Activated CD8-positive, alpha-beta memory T cell treated with anti-CD3 and anti-CD28 coated beads for 48 hours (primary cell): ENCODE results near the gene ACTR1A.
"Not testable (repeated sequence)": the region's sequence is repeated elsewhere in the genome, so short reads cannot be mapped to it uniquely, and the experiment has no call there.

Experiments
- DNase-seq, 3 experiments: peaks; one replicate each; pipeline ENCODE4 v3.0.0-alpha.2; 2020; ENCODE audit warnings: low read depth in 2 of 3, low spot score in 2 of 3

ACTR1A gene

DNA sequence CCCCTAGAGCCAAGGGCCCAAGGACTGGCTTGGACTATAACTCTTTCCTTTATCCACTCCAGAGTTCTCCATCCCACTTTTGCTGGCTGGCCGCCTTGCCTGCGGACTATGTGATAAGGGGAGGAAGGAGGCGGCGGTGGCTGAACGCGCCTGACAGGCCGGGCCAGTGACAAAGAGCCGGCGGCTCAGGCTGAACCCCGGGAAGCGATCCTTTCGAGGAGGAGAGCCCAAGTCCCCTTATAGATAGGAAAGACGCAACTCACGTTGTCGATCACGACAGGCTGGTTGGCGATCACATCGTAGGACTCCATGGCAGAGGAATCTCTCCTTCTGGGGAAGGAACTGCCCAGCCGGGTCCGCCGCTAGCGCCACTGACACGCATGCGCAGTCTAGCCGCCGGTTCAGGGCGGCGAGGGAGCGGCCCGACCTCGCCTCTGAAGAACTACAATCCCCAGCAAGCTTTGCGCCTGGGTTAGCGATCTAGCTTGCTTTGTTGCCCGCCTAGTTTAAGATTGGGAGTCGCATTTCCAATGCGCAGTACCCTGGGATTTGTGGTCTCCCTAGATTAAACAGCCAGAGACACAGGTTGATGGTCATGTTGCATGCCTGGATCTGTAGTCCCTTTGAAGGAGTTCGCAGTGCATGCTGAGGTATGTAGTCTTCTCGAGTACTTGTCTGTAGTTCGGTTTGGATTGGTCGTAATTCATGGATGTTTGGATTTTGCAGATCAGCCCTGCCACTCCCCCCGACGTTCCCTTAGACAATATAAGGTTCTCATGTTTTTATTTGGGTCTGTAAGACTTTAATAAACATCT, at the start of gene ACTR1A:
TSS of gene ACTR1A (minus strand) at position 376 of the 815 bp plus-strand sequence. CDS start at position 311, 65 bp downstream.
- peak; percentile 89 to 91 (median 91) for DNase-seq

DNA sequence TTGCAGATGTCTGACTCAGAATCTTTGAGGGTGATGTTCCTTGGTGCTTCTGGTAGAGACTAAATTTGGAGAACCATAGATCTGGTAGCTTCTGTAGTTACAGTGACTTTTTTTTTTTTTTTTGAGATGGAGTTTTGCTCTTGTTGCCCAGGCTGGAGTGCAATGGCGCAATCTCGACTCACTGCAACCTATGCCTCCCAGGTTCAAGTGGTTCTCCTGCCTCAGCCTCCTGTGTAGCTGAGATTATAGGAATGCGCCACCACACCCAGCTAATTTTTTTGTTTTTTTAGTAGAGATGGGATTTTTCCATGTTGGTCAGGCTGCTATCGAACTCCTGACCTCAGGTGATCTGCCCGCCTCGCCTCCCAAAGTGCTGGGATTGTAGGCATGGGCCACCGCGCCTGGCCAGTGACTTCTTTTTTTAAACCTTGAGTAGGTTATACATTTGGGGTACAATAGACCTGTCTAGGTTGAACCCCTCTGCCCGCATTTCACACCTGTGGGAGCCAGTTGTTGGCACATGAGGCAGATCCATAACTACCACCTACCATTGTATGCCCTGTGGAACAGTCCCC, 48.2 kb upstream of the ACTR1A start:
- DNase-seq = no peak

DNA sequence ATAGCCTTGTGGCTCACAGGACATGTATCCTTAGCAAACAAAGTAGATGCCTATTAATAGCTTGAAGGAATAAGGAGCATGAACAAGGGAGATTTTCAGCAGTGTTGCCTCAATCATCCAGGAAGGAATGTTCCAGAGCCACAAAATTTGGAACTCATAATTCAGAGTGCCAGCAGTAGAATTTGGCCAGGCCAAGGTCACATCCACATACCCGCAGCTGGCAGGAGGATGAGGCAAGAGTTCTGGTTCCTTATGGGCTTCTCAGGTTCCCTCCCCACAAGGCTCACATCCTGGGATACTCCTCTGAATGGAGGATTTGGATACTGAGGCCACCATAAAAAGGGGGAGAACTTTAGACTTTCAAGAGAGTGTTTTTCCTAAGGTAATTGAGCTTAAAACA, 47.0 kb upstream of the ACTR1A start:
- DNase-seq = no peak

DNA sequence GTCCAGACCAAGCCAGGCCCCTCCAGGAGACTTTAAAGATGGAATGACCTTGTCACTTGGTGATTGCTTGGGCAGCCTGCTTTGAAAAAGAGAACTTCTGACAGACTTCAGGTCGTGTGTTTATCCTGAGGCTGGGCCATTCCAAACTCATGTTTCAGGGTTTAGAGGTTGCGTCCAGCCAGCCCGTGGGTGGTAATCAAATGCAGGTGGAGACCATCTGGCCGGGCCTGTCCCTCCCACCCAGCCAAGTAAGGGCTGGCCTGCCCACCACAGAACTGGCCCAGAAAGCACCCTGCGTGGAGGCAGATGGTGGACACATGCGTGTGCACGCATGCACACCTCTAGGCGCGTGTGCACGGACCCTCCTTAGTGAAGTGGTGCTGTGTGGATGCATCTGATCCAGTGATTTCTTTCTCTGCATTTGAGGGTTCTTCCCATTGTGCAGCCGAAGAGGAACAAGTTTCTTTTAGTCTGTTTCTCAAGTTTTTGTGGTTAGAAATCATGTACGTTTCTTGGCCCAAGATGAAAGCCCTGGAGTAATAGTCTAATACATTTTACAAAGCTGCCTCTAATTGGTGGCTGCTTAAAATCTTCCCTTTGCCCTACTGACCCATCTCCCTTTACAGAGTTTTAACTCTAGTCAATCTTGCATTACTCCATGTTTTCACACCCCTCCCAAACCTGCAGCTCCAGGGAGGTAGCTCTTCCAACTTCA, 44.3 kb upstream of the ACTR1A start:
- no peak for DNase-seq

DNA sequence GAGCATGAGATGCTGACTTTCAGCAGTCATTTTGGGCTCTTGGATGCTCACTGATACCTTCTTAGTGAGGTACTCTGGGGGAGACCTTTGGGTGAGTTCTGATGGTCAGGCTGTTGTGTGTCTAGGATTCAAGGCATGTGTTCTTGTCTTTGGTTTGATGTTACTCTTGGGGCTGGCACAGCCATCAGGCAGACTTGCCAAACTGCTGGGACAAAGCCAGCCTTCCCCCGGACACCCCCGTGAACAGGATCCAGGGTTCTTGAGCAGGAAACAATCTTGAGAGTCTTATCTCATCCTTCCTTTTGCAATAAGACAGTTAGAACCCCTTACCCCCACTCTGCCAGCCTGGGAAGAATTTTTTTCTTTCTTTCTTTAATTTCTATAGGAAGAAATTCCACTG, 43.5 kb upstream of the ACTR1A start:
- no peak for DNase-seq

DNA sequence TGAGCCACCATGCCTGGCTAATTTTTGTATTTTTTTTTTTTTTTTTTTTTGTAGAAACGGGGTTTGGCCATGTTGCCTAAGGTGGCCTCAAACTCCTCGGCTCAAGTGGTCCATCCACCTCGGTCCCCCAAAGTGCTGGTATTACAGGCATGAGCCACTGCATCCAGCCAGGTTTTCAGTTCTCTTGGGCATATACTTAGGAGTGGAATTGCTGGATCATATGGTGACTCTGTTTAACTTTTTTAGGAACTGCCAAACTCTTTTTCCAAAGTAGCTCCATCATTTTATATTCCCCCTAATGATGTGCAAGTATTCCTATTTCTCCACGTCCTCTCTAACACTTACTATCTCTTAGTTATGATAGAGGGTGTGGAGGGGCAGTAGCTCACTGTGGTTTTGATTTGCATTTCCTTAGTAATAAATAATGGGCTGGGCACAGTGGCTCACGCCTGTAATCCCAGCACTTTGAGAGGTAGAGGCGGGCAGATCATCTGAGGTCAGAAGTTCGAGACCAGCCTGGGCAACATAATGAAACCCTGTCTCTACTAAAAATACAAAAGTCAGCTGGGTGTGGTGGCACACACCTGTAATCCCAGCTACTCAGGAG, 42.9 kb upstream of the ACTR1A start:
- DNase-seq = no peak

DNA sequence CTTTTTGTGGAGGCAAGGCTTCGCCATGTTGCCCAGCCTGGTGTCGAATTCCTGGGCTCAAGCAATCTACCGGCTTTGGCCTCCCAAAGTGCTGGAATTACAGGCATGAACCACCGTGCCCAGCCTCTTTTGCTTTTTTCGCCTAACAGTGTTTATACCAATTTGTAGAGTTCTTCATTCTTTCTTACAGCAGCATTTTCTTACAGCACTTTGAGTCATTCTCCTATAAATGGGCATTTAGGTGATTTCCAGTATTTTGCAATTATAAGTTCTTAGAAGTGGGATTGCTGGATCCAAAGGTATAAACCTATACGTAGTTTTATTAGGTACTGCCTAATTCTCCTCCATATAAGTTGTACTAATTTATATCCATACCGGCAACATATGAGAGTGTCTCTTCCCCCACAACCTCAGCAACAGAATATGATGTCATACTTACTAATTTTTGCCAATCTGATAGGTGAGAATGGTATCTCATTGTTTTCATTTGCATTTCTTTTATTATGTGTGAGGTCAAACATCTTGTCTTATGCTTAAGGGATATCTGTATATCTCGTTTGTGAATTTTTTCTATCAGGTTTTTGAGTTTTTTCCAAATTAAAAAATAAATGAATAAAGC, 40.4 kb upstream of the ACTR1A start:
- DNase-seq = no peak

DNA sequence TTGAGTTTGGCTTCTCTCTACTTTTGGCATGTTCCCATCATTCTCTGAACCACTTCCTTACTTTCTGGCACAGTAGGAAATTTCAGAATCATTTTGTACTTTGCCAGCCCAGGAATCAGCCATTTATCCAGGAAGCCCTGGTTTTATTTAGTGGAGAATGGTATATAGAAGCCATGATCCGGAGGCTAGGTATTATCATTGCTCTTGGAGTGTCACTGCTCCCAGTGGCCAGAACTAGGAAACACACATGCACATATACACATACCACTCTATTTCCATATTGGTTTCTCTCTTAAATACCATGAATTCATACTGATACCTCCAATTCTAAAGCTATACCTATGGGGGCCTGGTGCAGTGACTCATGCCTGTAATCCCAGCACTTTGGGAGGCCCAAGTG, 37.5 kb upstream of the ACTR1A start:
- no peak for DNase-seq

DNA sequence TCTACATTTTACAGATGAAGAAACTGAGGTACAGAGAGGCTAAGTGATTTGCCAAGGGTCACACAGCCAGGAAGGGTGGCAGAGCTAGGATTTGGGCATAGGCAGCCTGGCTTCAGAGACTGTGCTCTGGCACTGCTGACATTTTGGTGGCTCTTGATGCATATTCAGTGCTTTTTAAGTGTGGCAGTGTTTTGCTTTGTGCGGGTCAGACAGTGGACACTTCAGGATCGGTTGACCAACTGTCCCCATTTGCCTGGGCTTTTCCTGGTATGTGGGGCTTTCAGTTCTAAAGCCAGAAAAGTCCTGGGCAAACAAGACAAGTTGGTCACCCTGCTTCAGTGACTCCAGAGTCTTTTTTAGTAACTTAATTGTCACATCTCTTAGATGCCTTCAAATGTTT, 36.3 kb upstream of the ACTR1A start:
- no peak for DNase-seq

DNA sequence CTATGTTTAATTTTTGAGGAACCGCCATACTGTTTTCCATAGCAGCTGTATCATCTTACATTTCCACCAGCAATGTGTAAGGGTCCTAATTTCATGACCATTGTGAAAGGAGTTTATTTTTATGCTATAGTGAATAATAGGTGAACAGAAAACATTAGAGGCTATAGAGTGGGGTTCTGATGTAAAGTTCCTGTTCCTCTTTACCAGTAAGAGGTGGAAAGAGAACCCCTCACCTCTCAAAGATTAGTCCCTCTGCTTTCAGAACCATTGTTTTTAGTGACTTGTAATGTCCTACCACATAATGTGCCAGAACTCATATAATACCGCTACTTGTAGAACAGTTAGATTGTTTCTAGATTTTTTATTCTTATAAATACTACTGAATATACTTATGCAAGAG, 35.4 kb upstream of the ACTR1A start:
- DNase-seq = no peak

DNA sequence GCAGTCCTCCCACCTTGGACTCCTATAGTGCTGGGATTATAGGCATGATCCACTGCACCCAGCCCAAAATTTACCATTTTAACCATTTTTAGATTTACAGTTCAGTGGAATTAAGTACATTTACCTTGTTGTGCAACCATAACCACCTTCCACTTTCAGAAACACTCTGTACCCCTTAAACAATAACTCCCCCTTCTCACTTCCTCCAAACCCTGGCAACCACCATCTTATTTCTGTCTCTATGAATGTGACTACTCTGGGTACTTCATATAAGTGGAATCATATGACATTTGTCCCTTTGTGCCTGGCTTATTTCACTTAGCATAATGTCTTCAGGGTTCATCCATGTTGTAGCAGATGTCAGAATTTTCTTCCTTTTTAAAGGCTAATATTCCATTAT, 34.9 kb upstream of the ACTR1A start:
- DNase-seq = no peak

DNA sequence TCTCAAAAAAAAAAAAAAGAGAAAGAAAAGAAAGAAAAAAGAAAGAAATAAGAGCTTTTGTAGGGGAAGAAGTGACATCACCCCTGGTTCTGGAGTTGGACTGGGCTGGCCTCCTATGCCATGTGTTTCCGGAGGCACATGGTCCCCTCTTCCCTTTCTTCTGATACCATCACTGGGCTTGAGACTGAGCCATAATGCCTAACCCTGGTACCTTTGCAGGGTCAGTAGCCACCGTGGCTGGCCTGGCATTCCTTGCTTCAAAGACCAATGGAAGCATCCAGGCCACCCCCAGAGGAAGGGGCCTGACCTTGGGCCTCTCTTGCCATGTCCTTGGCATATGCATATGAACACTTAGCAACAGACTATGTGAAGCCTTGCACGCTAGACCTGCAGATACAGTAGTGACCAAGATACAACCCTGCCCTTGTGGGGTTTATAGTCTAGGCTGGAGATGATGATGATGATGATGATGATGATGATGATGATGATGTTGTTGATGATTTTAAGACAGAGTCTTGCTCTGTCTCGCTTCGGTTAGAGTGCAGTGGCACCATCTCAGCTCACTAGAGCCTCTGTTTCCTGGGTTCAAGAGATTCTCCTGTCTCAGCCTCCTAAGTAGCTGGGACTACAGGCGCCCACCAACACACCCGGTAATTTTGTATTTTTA, 33.1 kb upstream of the ACTR1A start:
- DNase-seq = no peak

DNA sequence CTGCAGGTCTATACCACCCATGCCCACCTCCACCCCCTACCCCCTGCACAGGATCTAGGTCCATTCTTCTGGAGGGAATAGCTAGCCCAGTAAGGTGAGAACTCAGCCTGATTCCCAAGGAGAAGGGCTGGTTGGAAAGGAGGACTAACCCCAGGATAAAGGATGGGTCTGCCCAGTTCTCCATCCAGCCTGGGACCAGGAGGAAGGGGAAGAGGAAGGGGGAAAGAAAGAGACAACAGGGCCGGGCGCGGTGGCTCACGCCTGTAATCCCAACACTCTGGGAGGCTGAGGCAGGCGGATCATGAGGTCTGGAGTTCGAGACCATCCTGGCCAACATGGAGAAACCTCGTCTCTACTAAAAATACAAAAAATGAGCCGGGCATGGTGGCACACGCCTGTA, 32.5 kb upstream of the ACTR1A start:
- DNase-seq = not testable (repeated sequence)

DNA sequence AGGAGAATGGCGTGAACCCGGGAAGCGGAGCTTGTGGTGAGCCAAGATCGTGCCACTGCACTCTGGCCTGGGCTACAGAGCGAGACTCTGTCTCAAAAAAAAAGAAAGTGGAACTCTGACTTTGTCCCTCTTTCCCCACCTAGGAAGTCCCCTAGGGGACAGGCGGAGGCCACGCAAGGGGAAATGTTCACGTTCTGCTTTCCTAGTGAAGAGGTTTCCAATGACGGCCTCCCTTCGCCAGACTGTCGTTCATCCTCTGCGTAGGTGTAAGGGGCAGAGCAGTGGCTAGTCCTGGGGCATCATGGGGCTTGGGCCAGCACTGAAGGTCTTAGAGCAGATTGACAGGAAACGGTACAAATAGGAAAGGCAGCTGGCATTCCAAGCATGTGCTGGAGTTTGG, 31.8 kb upstream of the ACTR1A start:
- no peak for DNase-seq

DNA sequence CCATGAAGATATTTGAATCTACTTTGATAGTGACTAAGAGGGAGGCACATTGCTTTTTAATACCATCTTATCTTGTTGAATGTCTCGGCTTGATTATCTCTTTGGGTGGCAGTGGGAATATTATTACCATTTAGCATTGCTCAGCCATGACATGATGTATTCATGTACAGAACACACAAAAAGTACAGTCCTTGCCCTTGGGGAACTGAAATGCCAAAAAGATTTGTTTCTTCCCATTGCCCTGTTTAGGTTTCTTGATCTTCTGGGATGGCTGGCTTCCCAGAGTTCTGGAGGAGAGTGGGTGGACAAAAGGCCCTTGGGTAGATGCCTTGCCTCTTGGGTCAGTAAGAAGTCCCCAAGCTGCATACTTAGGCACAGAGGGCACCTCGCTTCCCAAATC, 25.0 kb upstream of the ACTR1A start:
- DNase-seq = no peak

DNA sequence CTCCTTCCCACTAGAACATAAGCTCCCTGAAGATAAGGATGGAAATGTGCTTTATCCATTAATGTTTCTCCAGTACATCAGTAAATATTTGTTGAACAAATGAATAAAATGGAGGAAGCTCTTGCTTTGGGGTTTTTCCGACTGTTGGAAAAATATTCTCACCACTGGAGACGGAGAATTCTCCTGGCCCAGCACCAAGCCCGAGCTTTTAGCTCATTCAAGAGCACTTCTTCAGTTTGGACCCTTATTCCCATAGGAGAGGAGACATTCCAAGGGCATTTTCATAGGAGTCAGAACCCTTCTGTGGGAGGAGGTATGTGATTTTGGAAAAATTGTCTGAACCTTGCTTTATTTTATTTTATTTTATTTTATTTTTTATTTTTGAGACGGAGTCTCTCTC, 22.2 kb upstream of the ACTR1A start:
- DNase-seq = no peak

DNA sequence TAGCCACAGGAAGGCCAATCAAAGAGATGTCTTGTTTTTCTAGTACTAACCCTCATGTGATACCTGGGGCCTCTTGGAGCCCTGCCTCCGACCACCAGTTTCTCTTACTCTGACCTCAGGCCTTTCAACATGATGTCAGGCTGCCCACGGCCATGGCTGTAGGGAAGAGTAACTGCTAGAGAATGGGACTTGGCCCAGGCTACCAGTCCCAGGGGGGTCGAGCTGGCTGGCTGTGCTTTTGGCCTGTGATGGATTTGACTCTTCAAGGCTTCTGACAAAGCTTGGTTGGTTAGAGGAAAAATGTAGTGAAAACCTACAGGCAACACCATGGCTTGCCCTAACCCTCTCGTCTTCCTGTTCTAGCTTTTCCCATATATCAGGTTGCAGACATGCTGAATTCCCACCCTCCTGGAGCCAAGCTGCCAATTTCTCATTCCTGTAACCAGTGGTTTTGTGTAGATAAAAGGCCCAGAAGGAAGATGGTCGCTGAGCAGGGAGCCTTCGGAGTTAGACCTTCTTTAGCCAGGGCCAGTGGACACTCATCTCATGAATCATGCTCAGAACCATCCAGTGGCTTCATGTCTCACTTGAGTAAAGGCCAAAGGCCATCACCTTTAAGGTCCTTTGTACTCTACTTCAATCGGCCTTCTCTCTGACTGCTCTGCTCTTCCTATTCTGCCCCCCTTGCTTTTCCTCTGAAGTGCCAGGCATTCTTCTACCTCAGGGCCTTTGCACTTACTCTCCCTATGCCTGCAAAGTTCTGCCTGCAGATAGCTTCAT, 20.9 kb upstream of the ACTR1A start:
- no peak for DNase-seq

DNA sequence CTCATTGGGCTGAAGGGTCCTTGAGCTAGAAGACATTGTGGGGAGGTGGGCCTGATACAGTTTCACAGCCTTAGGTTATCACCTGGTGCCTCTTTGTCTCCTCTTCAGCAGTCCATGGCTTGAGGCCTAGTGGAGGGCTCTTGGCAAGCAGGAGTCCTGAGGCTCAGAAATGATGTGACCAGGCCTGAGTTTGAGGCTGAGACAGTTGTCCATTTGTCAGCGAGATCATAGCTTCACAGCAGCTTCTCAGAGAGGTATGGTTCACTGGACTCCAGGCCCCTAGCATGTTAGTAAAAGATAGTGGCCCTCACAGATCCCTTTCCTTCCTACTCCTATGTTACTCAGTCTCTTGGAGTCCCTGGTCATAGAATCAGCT, 20.4 kb upstream of the ACTR1A start:
- DNase-seq = no peak

DNA sequence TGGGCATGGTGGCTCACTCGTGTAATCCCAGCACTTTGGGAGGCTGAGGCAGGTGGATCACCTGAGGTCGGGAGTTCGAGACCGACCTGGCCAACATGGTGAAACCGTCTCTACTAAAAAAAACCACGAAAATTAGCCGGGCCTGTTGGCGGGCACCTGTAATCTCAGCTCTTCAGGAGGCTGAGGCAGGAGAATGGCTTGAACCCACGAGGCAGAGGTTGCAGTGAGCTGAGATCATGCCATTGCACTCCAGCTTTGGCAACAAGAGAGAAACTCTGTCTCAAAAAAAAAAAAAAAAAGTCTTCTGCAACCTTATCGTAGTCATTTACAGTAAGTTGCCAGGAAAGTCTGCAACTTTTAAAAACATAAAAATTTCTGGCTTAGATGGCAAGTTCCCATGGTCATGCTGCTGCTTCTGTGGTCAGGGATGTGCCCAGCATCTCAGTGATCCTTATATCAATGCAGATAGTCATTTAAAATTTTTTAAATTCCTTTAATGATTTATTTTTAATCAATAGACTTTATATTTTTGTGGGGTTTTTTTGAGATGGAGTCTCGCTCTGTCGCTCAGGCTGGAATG, 16.8 kb upstream of the ACTR1A start:
- no peak for DNase-seq

DNA sequence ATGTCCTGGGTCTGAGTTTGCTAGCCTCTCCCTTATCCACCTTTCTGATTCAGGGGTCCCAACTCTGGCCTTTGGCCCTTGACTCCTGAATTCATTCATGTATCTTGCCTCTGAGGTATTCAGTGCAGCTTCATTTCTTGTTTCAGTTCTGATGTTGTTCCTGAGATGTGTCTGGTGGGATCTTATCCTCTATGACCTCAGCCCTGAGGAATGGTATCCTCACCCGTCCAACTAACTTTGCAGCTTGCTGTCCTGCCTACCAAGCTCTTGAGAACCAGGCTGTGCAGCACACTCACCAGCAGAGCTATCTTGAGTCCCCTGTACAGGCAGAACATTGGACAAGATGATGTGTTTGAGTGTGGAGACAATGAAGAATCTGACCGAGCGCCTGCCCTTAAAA, 15.0 kb upstream of the ACTR1A start:
- no peak for DNase-seq
